DLD1 (cell line): Measurements from ENCODE around the gene GRM4.

Experiments
- in situ Hi-C: cut with HindIII; loops from 2 replicates; pipeline ENCODE4 v1.10.0; 2017; ENCODE audit warnings: low sequenced_read_pairs

Gene GRM4

GRCh38 chr6:34113532-34113931 is 32.4 kb downstream of the GRM4 start:
- in situ Hi-C loops, result no loop called here

DNA sequence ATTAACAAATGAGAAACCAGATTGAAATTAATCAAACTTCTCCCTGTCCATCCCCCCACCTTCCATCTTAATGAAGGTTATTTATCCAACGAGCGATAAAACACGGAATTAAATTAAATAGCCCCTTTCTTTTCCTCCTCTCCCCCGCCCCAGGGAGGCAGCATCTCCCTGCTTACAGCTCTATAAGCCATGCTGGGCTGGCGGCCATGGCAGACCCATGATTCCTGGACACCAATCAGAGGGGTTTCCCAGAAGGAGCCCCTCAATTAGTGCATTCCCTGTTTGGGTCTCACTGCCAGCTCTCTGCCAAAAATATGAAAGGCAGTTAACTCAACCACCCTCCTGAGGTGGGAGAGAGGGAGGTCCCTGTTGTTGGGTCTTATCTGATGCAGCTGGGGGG is 33.8 kb downstream of the GRM4 start:
- in situ Hi-C loops, result no loop called here

GRCh38 chr6:34110610-34111009 is 35.3 kb downstream of the GRM4 start:
- in situ Hi-C loops, result no loop called here

GRCh38 chr6:34108176-34108575 is 37.7 kb downstream of the GRM4 start:
- in situ Hi-C loops, result no loop called here

GRCh38 chr6:34106900-34107299 is 39.0 kb downstream of the GRM4 start:
- in situ Hi-C loops, result no loop called here

DNA sequence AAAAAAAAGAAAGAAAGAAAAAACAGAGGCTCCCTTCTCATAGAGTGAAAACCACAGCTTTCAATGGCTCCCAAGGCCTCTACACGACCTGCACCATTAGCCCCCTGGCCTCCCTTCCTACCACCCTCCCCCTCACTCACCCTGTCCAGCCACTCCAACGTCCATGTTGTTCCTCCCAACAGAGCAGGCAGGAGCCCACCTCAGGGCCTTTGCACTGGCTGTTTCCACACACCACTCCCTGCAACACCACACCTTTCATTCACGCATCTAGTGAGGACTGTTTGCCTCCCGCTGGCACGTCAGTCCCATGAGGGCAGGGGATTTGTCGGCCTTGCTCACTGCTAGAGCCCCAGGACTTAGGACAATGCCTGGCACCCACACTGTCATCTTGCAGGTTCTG is 39.5 kb downstream of the GRM4 start:
- in situ Hi-C loops, result no loop called here

- in situ Hi-C loops, result no loop called here
These were observed 41.3 kb downstream of the GRM4 start for GRCh38 chr6:34104628-34105027.

- in situ Hi-C loops, result no loop called here
These were observed 41.7 kb downstream of the GRM4 start for GRCh38 chr6:34104186-34104585.

DNA sequence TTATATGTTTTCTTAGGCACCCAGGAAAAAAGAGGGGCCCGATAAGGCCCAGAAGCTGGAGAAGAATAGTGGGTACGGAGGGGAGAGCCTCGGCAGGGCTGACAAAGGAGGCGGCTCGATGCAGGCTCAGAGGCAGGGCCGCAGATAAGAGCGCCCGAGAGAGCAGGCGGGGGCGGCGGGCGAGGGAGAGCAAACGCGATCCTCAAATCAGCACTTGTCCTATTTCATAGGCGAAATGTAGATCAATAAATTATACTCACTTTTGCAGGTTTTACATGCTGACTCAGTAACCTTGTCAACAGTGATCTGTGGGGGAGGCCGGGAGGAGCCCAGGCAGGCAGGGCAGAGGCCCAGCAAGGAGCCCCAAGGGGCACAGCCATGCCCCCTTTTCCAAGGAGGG is 42.6 kb downstream of the GRM4 start:
- in situ Hi-C loops, result no loop called here

GRCh38 chr6:34102696-34103095 is 43.2 kb downstream of the GRM4 start:
- in situ Hi-C loops, result no loop called here

DNA sequence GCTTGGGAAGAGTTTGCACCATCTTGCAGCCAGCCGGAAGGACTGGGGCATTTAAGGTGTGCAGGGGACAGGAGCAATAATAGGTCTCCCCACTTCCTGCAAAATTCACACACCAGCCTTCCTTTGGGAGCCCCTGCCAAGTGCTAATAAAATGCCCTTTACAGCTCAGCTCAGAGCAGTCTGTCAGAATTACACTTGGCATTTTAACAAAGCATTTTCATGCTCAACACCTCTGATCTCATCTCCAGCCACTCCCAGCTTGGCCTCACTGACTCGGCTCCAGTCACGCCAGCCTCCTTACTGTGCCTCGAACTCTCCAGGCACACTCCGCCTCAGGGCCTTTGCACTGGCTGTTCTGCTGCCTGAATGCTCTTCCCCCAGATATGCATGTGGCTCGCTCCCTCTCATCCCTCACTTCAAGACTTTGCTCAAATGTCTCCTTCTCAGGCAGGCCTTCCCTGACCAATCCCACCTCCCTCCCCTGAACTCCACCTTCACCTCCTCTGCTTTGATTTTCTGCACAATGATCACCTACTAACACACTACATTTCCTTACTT is 43.7 kb downstream of the GRM4 start:
- in situ Hi-C loops, result no loop called here

GRCh38 chr6:34100788-34101187 is 45.1 kb downstream of the GRM4 start:
- in situ Hi-C loops, result no loop called here

DNA sequence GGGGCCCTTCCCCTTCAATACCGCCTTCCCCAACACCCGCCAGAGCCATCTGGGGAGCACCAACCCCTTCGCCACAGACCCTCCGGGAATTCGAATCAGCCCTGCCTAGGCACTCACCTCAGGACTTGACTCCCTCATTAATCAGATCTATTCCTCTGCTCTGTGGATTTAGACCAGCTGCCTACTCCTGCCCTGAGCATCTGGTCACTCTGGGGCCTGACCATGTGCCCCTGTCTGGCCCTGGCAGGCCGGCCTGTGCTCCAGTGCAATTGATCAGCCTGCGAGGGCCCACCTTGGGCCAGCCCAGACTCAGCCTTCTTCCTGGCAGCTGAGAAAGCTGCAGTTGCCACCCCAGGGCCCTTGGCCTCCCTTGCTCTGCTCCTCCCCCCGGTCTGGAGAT is 46.0 kb downstream of the GRM4 start:
- in situ Hi-C loops, result no loop called here

- in situ Hi-C loops, result no loop called here
These were observed 47.6 kb downstream of the GRM4 start for GRCh38 chr6:34098045-34098936.

DNA sequence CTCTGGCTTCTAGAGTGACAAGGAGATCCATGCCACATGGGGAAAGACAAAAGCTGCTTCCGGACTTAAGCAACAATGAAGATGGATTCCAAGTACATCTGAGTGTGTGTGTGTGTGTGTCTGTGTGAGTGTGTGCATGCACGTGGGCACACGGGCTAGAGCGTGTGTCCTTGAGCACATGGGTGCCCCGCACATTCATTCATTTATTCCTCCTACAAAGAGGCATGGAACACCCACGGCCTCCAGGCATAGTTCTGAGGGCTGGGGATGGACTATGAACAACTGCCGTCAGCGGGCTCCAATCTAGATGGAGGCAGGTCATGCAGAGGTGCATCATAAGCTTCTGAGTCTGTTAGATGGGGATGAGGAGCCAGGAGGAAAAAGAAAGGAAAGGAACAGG is 49.1 kb downstream of the GRM4 start:
- in situ Hi-C loops, result no loop called here

DNA sequence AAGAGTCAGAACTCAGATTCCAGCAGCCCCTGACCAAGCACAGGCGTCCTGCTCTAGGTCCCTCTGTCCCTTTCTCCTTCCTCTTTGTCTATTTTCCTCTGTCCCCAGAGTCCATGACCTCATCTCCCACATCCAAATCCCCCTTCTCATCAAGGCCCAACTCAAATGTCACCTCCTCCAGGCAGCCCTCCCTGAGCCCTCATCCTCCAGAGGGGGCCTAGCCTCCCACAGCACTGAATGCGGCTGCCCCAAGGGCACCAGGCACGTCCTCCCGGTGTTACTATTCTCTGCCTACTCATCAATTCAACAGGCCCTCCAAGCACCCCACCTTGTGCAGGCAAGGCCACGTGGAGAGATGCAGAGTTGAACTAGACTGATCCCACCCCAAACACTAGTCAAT is 49.7 kb downstream of the GRM4 start:
- in situ Hi-C loops, result no loop called here

GRCh38 chr6:34095741-34096140 is 50.1 kb downstream of the GRM4 start:
- in situ Hi-C loops, result no loop called here

- in situ Hi-C loops, result no loop called here
These were observed 50.8 kb downstream of the GRM4 start for GRCh38 chr6:34095136-34095505.

DNA sequence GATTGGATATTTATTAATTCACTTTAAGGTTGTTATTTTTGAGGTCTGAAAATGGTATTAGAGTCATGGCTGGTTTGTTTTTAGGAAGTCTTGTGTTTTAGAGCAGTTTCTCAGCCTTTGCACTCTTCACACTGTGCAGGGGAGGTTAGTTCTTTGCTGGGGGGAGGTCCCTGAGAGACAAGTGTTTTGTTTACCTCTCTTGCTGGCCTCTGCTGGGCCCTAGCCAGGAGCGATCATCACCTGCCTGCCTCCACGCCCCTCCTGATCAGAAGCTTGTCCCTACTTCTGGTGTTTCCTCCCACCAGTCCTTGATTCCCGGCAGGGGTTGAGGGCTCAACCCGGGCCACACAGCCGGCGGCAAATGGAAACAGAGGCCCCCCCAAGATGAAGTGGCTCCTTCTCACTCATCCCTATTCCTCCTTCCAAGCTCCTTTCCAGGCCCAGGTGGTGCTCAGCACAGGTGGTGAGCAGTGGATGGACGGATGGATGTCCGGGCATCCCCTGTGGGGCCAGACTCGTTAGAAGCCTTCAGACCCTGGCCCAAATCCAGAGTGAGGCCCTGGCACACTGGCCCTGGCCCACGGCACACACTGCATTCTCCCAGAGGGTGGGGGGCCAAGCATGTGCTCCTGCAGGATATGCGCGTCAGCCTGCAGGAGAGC is 51.3 kb downstream of the GRM4 start:
- in situ Hi-C loops, result no loop called here

- in situ Hi-C loops, result no loop called here
These were observed 51.9 kb downstream of the GRM4 start for GRCh38 chr6:34093854-34094430.

GRCh38 chr6:34093206-34093605 is 52.7 kb downstream of the GRM4 start:
- in situ Hi-C loops, result no loop called here

DNA sequence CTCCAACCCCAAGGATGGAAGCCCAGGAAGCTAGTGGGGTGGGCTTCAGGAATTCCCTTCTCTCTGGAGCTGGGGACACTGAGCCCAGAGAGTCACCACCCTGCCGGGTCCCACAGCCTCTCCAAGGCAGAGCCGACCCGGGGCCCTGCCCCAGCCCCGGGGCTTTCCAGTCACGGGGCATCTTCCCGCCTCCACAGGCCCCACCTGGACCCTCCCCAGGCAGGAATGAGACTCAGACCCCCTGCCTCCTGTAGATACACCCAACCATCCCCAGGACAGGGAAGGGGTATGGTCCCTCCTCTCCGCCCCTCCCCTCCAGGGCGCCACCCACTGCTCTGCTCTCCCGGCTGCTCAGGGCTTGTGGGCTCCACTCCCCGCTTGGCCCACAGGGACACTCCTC is 53.3 kb downstream of the GRM4 start:
- in situ Hi-C loops, result no loop called here
